Astrocyte (in vitro differentiated cells and primary cell): ENCODE measurements around the gene VENTX. TPM values are rescaled to one million over a fixed set of nuclear protein-coding genes. Genes with fewer than 3 reads are reported as not detected.

Source experiments
- DNase-seq: peaks from one replicate; pipeline ENCODE4 v3.0.0-alpha.2; 2010; ENCODE audit warnings: low read depth
- FAIRE-seq: peaks from 2 replicates; lab custom pipeline; 2011; peaks lifted over from hg19 to GRCh38; lab: Jason Lieb, UNC
- H2AFZ ChIP-seq: 2 replicates; pipeline ENCODE4 v1.6.0; 2012; ENCODE audit warnings: low read depth, low read length, inconsistent platforms
- H3K27ac ChIP-seq: 2 replicates; pipeline ENCODE4 v1.5.1; 2011; ENCODE audit warnings: low read depth, low read length, inconsistent platforms
- H3K27me3 ChIP-seq: 2 replicates; pipeline ENCODE4 v1.6.0; 2011; ENCODE audit warnings: low read length, inconsistent platforms; ENCODE audit not compliant: insufficient read depth
- H3K36me3 ChIP-seq: 2 replicates; pipeline ENCODE4 v1.5.1; 2011; ENCODE audit warnings: low read length, inconsistent platforms; ENCODE audit not compliant: insufficient read depth
- H3K4me1 ChIP-seq: 2 replicates; pipeline ENCODE4 v1.5.1; 2011; ENCODE audit warnings: low read length, inconsistent platforms; ENCODE audit not compliant: insufficient read depth
- H3K4me2 ChIP-seq: 2 replicates; pipeline ENCODE4 v1.6.0; 2012; ENCODE audit warnings: low read length, inconsistent platforms
- H3K4me3 ChIP-seq: 2 replicates; pipeline ENCODE4 v1.5.1; 2011; ENCODE audit warnings: low read depth, mild to moderate bottlenecking, low read length, inconsistent platforms; ENCODE audit not compliant: insufficient read depth
- H3K79me2 ChIP-seq: 2 replicates; pipeline ENCODE4 v1.6.0; 2012; ENCODE audit warnings: mild to moderate bottlenecking, low read length, inconsistent platforms; ENCODE audit not compliant: insufficient read depth
- H3K9ac ChIP-seq: 2 replicates; pipeline ENCODE4 v1.6.0; 2012; ENCODE audit warnings: mild to moderate bottlenecking, low read length, inconsistent platforms
- H3K9me3 ChIP-seq: 2 replicates; pipeline ENCODE4 v1.5.1; 2012; ENCODE audit warnings: low read depth, mild to moderate bottlenecking, low read length, inconsistent platforms; ENCODE audit not compliant: insufficient read depth
- H4K20me1 ChIP-seq: 2 replicates; pipeline ENCODE4 v1.6.0; 2012; ENCODE audit warnings: low read length, inconsistent platforms; ENCODE audit not compliant: insufficient read depth
- H3K27ac Mint-ChIP-seq: one replicate; pipeline ENCODE4 v1.8.0; 2021; ENCODE audit warnings: mild to moderate bottlenecking, mixed read lengths; ENCODE audit not compliant: unreplicated experiment
- H3K27me3 Mint-ChIP-seq: one replicate; pipeline ENCODE4 v1.8.0; 2021; ENCODE audit warnings: low read depth, mixed read lengths; ENCODE audit not compliant: unreplicated experiment
- H3K36me3 Mint-ChIP-seq: one replicate; pipeline ENCODE4 v1.8.0; 2021; ENCODE audit warnings: low read depth, mixed read lengths; ENCODE audit not compliant: unreplicated experiment
- H3K4me1 Mint-ChIP-seq: one replicate; pipeline ENCODE4 v1.8.0; 2021; ENCODE audit warnings: low read depth, mixed read lengths; ENCODE audit not compliant: unreplicated experiment
- H3K4me3 Mint-ChIP-seq: one replicate; pipeline ENCODE4 v1.8.0; 2021; ENCODE audit warnings: mild to moderate bottlenecking, moderate library complexity, mixed read lengths; ENCODE audit not compliant: unreplicated experiment
- H3K9me3 Mint-ChIP-seq: one replicate; pipeline ENCODE4 v1.8.0; 2021; ENCODE audit warnings: mild to moderate bottlenecking, mixed read lengths; ENCODE audit not compliant: unreplicated experiment
- CTCF ChIP-seq: IDR thresholded peaks from 2 replicates; pipeline ENCODE4 v1.5.1; 2011; ENCODE audit warnings: low read depth, mild to moderate bottlenecking, inconsistent platforms, low read length, moderate library complexity; ENCODE audit not compliant: insufficient read depth
- EZH2 ChIP-seq: IDR thresholded peaks from 2 replicates; pipeline ENCODE4 v1.6.1; 2012; ENCODE audit warnings: mild to moderate bottlenecking, low read length, inconsistent platforms; ENCODE audit not compliant: insufficient read depth
- total RNA-seq: library from RNA; stranded (reverse); gene quantifications from 2 replicates; pipeline ENCODE4 v1.2.1, GENCODE V29; 2021

The VENTX gene
- total RNA-seq, 1 donor from 2014 or later, result 0.11 TPM

DNA sequence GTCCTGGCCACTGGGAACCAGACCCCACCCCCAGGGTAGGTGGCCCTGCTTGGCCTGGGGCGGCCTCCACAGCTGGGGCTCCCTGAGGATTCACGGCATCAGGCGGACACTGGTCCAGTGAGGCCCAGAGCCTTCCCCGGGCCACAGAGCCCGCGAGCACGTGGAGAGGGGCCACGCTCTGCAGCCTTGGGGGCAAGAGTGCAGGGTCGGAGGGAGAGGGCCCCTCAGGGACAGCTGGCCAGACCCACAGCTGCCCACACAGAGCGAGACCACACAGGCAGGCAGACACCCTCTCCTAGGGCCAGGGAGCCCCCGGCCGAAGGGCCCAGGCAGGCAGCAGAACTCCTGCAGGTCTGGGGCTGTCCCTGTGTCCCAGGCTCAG, 10.7 kb downstream of the VENTX start:
- TF ChIP-seq EZH2 (no peak), CTCF (no peak)
- H3K27me3 Mint-ChIP-seq, result peaks cover 37% of the 10 kb centered on the region
- Histone ChIP-seq H3K79me2 (no peaks in the 10 kb centered on the region), H3K9ac (no peak overlapping the region), H2AFZ (no peak overlapping the region), H3K4me1 (no peaks in the 10 kb centered on the region), H3K27ac (no peak overlapping the region), H4K20me1 (no peaks in the 10 kb centered on the region), H3K9me3 (no peaks in the 10 kb centered on the region), H3K27me3 (peaks cover 8% of the 10 kb centered on the region), H3K4me2 (no peak overlapping the region), H3K4me3 (no peak overlapping the region), H3K36me3 (no peaks in the 10 kb centered on the region)
- no peak overlapping the region for H3K4me3 Mint-ChIP-seq
- H3K36me3 Mint-ChIP-seq, result no peaks in the 10 kb centered on the region
- no peak for DNase-seq
- no peaks in the 10 kb centered on the region for H3K9me3 Mint-ChIP-seq
- no peak overlapping the region for H3K27ac Mint-ChIP-seq
- H3K4me1 Mint-ChIP-seq, result no peaks in the 10 kb centered on the region
- FAIRE-seq, result no peak

DNA sequence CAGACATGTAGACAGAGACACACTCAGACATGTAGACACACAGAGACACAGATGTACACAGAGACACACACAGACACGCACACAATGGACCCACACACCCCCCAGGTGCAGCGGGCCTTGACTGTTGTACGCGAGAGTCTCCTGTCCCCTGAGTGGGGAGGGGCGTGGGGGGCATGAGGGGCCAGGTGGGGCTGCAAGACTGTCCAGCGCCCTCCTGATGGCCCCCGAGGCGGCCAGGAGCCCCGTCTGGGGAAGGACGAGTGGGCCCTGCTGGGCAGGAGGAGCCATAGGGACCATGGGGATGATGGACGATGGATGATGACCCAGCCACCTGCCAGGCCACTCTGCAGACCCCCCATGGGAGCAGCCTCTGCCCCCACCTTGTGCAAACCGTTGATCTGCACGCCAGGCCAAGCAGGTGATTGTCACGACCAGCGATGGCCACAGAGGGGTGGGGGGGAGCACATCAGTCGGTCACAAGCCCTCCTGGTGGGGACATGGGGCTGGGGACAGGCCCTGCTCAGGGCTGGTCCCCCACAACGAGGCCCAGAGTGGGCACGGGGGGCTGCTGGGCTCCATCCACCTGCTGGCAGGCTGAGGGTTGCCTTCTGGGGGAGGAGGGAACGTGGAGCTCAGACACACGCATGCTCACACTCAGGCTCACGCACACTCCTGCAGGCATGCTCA, 11.6 kb downstream of the VENTX start:
- H2AFZ ChIP-seq, result no peak overlapping the region
- Mint-ChIP-seq H3K36me3 (no peaks in the 10 kb centered on the region), H3K27me3 (peaks cover 41% of the 10 kb centered on the region), H3K9me3 (no peaks in the 10 kb centered on the region), H3K4me1 (no peaks in the 10 kb centered on the region), H3K27ac (no peak overlapping the region), H3K4me3 (no peak overlapping the region)
- H3K4me3 ChIP-seq, result no peak overlapping the region
- peaks cover 8% of the 10 kb centered on the region for H3K27me3 ChIP-seq
- no peaks in the 10 kb centered on the region for H3K9me3 ChIP-seq
- H3K4me2 ChIP-seq, result no peak overlapping the region
- no peak overlapping the region for H3K27ac ChIP-seq
- no peaks in the 10 kb centered on the region for H3K4me1 ChIP-seq
- FAIRE-seq, result no peak
- H3K79me2 ChIP-seq, result no peaks in the 10 kb centered on the region
- TF ChIP-seq EZH2, result no peak
- TF ChIP-seq CTCF, result no peak
- H4K20me1 ChIP-seq, result no peaks in the 10 kb centered on the region
- H3K9ac ChIP-seq, result no peak overlapping the region
- no peak for DNase-seq
- H3K36me3 ChIP-seq, result no peaks in the 10 kb centered on the region
